DND-41 (cell line): ENCODE measurements around the gene DNAJC5.

Experiments
- ATAC-seq: fragments of 200-7000 bp; cut with Tn5 transposase; 3 replicates; pipeline ENCODE4 v1.9.1; 2021; ENCODE audit warnings: low read depth; ENCODE audit not compliant: insufficient read depth
- DNase-seq: peaks from one replicate; pipeline ENCODE4 v3.0.0-alpha.2; 2020
- H2AFZ ChIP-seq: 2 replicates; pipeline ENCODE4 v1.6.0; 2012; ENCODE audit warnings: low read depth, low read length
- H3K27ac ChIP-seq: 2 replicates; pipeline ENCODE4 v1.5.1; 2012; ENCODE audit warnings: low read length, inconsistent platforms
- H3K27me3 ChIP-seq: fragments of 200-600 bp; sonication (generic); 2 replicates; pipeline ENCODE4 v1.6.0; 2012; ENCODE audit warnings: low read length, mild to moderate bottlenecking, inconsistent platforms; ENCODE audit not compliant: insufficient read depth, poor library complexity
- H3K36me3 ChIP-seq: 2 replicates; pipeline ENCODE4 v1.5.1; 2012; ENCODE audit warnings: low read length, inconsistent platforms; ENCODE audit not compliant: insufficient read depth
- H3K4me1 ChIP-seq: 2 replicates; pipeline ENCODE4 v1.5.1; 2012; ENCODE audit warnings: mild to moderate bottlenecking, low read length; ENCODE audit not compliant: insufficient read depth
- H3K4me2 ChIP-seq: 2 replicates; pipeline ENCODE4 v1.6.0; 2012; ENCODE audit warnings: mild to moderate bottlenecking, moderate library complexity, low read length, inconsistent platforms; ENCODE audit not compliant: insufficient read depth
- H3K4me3 ChIP-seq, 2 experiments: fragments of 200-600 bp in 1 of 2; shearing (Covaris generic) in 1 of 2; 2 replicates each; pipeline ENCODE4 v1.5.1; 2012 to 2016; ENCODE audit warnings: inconsistent platforms in 2 of 2, low read length in 2 of 2, mild to moderate bottlenecking in 2 of 2, low read depth in 1 of 2, moderate library complexity in 1 of 2
- H3K79me2 ChIP-seq: 2 replicates; pipeline ENCODE4 v1.6.0; 2012; ENCODE audit warnings: low read length, inconsistent platforms; ENCODE audit not compliant: insufficient read depth
- H3K9ac ChIP-seq: 2 replicates; pipeline ENCODE4 v1.6.0; 2012; ENCODE audit warnings: low read depth, mild to moderate bottlenecking, inconsistent platforms, low read length, moderate library complexity
- H3K9me3 ChIP-seq: 2 replicates; pipeline ENCODE4 v1.5.1; 2012; ENCODE audit warnings: low read length, moderate library complexity, mild to moderate bottlenecking, inconsistent platforms; ENCODE audit not compliant: insufficient read depth, severe bottlenecking
- H4K20me1 ChIP-seq: 2 replicates; pipeline ENCODE4 v1.6.0; 2012; ENCODE audit warnings: low read length; ENCODE audit not compliant: insufficient read depth
- CTCF ChIP-seq: IDR thresholded peaks from 2 replicates; pipeline ENCODE4 v1.5.1; 2012; ENCODE audit warnings: borderline replicate concordance, low read length, moderate library complexity, mild to moderate bottlenecking; ENCODE audit not compliant: poor library complexity, severe bottlenecking; ENCODE audit errors: extremely low read depth
- EZH2 ChIP-seq: IDR thresholded peaks from 3 replicates; pipeline ENCODE4 v1.6.1; 2012; ENCODE audit warnings: borderline replicate concordance, low read depth, mild to moderate bottlenecking, moderate library complexity, low read length, inconsistent platforms; ENCODE audit not compliant: severe bottlenecking

Gene DNAJC5

GRCh38 chr20:63977739-63978276, 82.9 kb downstream of the DNAJC5 start:
- Histone ChIP-seq H2AFZ (no peak overlapping the region), H4K20me1 (peaks cover 15% of the 10 kb centered on the region), H3K79me2 (peaks cover 24% of the 10 kb centered on the region), H3K9ac (0 out of 2 replicates have a peak overlapping the region, but pooled peaks have one; percentile 76), H3K36me3 (peaks cover 26% of the 10 kb centered on the region), H3K27ac (peak overlapping the region; percentile 55; the same call in 1 of the 2 replicates), H3K4me2 (peak overlapping the region; percentile 89), H3K9me3 (no peaks in the 10 kb centered on the region), H3K4me1 (peaks cover 40% of the 10 kb centered on the region), H3K27me3 (no peaks in the 10 kb centered on the region), H3K4me3 (no peak overlapping the region)
- DNase-seq = no peak
- TF ChIP-seq EZH2 = no peak
- TF ChIP-seq CTCF = no peak
- no peak for ATAC-seq

DNA sequence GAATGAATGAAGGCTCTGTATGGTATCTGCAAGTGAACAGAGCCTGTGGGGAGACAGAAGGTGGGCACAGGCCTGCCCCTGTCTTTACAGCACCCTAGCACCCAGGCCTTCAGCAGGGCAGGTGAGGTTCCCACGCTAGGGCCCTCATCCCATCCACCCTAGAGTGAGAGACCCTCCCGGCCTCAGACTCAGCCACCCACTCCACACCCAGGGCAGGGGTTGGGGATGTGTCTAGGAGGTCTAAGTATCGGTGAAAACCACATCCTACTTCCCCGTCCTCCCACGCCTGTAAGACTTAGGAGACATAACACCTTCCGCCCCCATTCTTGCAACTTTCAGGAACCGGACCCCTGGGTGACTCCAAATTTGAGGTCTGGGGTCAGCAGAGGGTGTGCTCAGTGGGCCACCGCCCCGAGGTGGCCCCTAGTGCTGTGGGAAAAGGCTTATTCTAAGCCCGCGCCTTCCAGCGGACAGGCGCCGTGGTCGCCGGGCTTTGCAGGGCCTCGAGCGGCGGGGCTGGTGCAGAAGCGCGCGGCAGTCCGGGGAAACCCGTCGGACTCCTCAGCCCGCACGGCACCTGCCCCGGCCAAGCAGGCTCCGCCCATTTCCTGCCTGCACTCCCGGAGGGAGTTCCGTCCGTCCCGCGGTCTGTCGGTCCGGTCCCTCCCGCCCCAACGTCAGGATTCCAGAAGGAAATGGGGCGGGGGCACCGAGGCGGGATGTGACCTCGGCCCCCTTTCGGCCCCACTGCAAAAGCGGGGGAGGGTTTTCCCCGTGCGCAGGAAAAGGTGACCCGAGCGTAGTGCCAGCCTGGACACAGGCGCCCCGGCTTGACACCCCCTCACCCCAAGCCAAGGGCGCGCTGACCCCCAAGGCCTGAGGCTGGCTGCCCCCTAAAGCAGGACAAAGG, 83.6 kb downstream of the DNAJC5 start:
- H3K27me3 ChIP-seq = no peaks in the 10 kb centered on the region

DNA sequence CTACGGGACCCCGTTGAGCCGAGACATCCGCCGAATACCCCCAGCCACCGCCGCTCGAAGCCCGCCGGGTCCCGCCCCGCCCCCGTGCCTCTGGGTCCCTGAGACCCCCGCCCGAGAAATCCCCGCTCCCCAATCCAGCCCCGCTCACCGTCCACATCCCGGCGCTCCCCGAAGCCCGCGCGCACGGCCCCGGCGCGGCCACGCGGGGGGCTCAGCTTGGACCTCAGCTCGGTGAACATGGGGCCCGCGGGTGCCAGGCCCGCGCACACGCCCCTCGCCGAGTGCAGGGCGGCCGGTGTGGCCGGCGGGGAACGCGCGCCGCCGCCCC, 84.3 kb downstream of the DNAJC5 start:
- H2AFZ ChIP-seq = peak overlapping the region; percentile 65
- TF ChIP-seq CTCF (no peak), EZH2 (no peak)

More for the DNA sequence above, 83.6 kb downstream of the DNAJC5 start:
- DNase-seq (peak; percentile 63), ATAC-seq (peak; percentile 12; the same call in 1 of the 3 replicates)
- TF ChIP-seq EZH2 (no peak), CTCF (no peak)
- H3K9ac ChIP-seq = peak overlapping the region; percentile 76
- peaks cover 33% of the 10 kb centered on the region for H3K36me3 ChIP-seq
- peak overlapping the region; percentile 89 for H3K4me2 ChIP-seq
- H3K79me2 ChIP-seq = peaks cover 31% of the 10 kb centered on the region
- H4K20me1 ChIP-seq = peaks cover 18% of the 10 kb centered on the region
- H3K27ac ChIP-seq = peak overlapping the region; percentile 55
- peaks cover 47% of the 10 kb centered on the region for H3K4me1 ChIP-seq
- no peaks in the 10 kb centered on the region for H3K9me3 ChIP-seq
- peak overlapping the region; percentile 34 to 97; a peak in 3 of 4 replicates for H3K4me3 ChIP-seq
- peak overlapping the region; percentile 65 for H2AFZ ChIP-seq

More for the DNA sequence above, 84.3 kb downstream of the DNAJC5 start:
- H3K4me1 ChIP-seq = peaks cover 47% of the 10 kb centered on the region
- peak overlapping the region; percentile 76 for H3K9ac ChIP-seq
- H3K27ac ChIP-seq = peak overlapping the region; percentile 55
- no peaks in the 10 kb centered on the region for H3K9me3 ChIP-seq
- H3K79me2 ChIP-seq = peaks cover 37% of the 10 kb centered on the region
- DNase-seq (peak; percentile 42), ATAC-seq (no peak)
- H3K4me2 ChIP-seq = peak overlapping the region; percentile 89
- H3K4me3 ChIP-seq = peak overlapping the region; percentile 34 to 97; a peak in 3 of 4 replicates
- no peaks in the 10 kb centered on the region for H3K27me3 ChIP-seq
- H3K36me3 ChIP-seq = peaks cover 37% of the 10 kb centered on the region
- H4K20me1 ChIP-seq = peaks cover 18% of the 10 kb centered on the region
